Measurements from ENCODE around the gene ACRV1.

- TF ChIP-seq TAF1 (IDR thresholded peaks at IDR 0.05; ENCODE audit: low read depth, low read length), result no peak
- TF ChIP-seq POLR2A (IDR thresholded peaks at IDR 0.05; ENCODE audit: low read depth, low read length), result no peak
- no peak for TF ChIP-seq POLR2AphosphoS5 (IDR thresholded peaks at IDR 0.05; ENCODE audit: low read depth, low read length)
These were observed 16.7 kb downstream of the ACRV1 start for GRCh38 chr11:125663910-125664309.
